DMS79 treated with DMSO at 0.1 percent for 48 hours (cell line): ENCODE results near the gene LUZP4.
"Not testable (repeated sequence)": the region's sequence is repeated elsewhere in the genome, so short reads cannot be mapped to it uniquely, and the experiment has no call there.

Experiments
- DNase-seq: peaks from one replicate; lab custom pipeline; 2025; lab: John Stamatoyannopoulos, UW

The LUZP4 gene, protein sequence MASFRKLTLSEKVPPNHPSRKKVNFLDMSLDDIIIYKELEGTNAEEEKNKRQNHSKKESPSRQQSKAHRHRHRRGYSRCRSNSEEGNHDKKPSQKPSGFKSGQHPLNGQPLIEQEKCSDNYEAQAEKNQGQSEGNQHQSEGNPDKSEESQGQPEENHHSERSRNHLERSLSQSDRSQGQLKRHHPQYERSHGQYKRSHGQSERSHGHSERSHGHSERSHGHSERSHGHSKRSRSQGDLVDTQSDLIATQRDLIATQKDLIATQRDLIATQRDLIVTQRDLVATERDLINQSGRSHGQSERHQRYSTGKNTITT

DNA sequence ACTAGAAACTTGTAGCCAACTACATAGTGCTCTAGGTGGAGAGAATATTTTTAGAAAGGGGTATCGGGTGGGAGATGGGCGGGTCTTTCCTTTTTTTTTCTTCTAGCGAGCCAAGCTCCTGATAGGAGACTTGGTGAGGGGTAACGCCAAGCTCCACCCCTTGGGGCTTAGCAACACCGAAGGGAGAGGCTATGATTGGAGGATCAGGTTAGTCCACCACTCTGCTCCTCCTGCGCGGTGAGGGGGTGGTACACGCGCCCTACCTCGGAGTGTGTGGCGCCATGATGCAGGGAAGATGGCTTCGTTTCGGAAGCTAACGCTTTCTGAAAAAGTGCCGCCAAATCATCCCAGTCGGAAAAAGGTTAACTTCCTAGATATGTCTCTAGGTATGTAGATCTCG, at the start of gene LUZP4:
Gene LUZP4, plus strand, starts transcription at position 251 of the 400 bp plus-strand sequence. Its CDS starts 45 bp downstream, at position 296.
- DNase-seq = no peak

DNA sequence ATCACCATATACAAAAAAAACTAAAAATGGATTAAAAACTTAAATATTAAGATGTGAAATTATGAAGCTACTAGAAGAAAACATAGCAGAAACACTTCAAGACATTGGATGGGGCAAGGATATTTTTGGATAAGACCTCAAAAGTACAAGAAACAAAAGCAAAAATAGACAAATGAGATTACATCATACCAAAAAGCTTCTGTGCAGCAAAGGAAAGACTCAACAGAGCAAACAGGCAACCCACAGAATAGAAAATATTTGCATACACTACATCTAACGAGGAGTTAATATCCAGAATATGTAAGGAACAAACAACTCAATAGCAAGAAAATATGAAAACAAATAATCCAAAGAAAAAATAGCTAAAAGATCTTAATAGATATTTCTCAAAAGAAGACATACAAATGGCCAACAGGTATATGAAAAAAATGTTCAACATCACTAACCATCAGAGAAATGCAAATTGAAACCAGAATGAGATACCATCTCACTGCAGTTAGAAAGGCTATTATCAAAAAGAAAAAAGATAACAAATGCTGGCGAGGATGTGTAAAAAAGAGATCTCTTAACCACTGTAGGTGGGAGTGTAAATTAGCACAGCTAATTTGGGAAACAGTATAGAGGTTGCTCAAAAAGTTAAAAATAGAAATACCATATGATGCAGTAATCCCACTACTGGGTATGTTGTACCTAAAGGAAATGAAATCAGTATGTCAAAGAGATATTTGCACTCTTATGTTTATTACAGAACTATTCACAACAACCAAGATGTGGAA, 37.9 kb upstream of the LUZP4 start:
- DNase-seq = no peak

DNA sequence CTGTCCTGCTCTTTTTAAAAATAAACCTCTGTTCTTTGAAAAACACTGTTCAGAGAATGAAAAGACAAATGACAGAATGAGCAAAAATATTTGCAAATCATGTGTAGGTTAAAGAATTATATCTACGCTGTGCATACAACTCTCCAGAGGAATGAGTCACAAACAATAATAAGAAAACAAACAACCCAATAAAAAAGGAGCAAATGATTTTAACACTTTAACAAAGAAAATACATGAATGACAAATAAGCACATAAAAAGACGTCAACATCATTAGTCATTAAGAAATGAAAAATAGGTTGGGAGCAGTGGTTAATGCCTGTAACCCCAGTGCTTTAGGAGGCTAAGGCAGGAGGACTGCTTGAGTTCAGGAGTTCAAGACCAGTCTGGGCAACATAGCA, 34.5 kb upstream of the LUZP4 start:
- no peak for DNase-seq

DNA sequence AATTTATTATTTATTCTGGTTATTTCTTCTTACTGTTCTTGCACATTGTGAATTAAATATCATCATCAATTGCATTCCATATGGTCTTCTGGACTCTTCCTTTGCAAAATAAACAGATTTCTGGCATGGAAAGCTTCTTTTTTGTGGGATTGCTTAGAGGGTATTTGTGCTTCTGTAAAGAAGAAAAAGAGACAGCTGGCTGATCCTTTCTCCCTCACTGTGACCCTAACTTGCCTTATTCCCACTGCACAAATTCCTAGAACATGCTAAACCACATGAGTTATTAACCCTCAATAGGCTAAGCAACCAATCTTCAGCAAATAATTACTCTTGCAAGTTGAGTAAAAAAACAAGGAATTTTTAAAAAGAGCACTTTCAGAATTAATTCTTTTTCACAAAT, 31.8 kb upstream of the LUZP4 start:
- DNase-seq = no peak

DNA sequence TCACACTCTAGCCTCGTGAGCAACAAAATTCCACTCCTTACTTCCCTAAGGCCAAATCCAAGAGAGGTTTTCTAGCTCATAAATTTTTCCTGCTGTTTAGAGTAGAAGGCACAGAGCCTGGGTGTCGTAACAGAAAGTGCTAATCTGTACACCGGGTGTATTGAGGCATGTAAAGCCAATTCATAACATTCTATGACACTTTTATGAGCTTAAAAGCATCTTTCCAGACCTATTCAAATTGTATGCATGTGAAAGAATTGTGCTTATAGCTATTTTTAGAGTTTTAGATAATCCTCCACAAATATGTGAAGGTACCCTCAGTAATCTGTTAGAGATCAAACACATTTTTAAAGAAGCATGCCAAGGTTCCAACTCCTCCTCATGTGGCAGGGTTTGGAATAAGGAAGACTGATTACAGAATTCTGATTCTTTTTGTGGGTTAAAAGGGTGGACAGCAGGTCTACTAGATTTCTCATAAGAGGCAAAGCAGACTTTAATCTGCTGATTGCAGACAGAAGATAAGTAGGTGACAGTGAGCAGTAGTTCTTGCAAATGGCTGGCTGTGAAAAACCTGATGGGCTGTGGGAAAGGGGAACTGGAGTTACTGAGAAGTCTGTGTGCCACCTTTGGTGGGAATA, 30.2 kb upstream of the LUZP4 start:
- DNase-seq = peak; percentile 11

DNA sequence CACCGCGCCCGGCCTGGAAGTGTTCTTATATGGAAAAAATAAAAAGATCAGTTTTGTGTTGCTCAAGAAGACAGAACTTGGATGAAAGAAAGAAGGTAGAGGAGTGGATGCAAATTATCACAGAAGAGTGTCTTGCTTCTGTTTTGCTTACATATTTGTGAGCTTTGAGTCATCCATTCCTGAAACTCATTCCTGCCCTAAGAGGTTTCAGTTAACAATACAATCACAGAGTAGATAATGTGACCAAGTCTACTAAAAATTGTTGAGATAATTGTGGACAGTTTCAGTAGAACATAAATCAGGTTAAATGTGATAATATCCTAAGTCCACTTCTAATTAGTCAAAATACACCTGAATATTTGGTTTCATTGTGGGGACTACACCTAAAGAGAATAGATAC, 29.2 kb upstream of the LUZP4 start:
- no peak for DNase-seq

DNA sequence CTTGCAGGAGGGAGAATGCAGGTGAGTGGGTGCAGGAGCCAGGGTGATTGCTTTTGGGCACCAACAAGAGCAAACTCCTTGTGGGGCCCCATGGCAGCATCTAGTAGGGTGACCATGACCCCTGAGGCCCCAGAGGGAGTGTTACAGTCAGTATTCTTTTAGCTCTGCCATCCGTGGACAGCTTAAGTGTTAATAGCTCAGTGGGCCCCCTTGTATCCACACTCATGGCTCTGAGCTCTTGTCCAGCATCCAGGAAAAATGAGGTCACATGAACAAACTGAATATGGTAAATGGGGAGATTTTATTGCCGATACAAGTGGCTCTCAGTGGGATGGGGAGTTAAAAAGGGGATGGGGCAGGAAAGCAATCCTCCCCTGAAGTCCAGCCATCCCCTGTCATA, 28.4 kb upstream of the LUZP4 start:
- no peak for DNase-seq

DNA sequence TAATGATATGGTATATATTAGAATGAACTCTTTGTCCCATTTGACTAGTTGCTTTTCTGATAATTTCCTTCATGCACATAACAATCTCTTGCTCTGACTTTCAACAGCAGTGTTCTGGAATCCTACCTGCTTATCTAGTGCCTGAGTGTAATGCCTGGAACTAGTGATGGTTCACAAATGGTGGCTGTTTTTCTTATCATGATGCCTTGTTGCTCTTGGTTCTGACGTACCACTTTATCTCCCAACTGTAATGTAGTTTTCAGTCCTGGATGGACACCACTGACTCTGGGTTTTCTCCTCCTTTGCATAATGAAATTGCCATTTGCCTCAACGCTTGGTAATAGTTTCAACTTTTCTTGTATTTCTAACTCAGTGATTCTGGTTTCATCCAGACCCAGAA, 25.5 kb upstream of the LUZP4 start:
- DNase-seq = no peak

DNA sequence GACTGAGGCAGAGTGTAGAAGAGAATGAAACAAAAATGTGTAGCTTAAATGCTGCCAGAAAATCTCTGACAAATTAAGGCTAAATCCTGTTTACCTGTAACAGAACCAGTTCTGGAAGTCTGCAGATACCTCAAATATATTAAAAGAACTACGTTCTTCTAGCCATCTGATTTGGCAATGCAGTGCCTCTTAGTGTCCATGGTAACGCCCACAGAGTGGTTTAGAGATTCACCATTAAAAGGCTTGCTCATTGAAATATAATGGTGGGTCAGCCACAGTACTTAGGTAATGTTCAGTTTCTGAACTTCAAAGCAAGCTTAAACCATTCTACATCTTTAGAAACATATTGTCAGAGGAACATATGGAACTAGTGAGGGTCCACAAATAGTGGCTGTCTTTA, 23.2 kb upstream of the LUZP4 start:
- peak; percentile 32 for DNase-seq

DNA sequence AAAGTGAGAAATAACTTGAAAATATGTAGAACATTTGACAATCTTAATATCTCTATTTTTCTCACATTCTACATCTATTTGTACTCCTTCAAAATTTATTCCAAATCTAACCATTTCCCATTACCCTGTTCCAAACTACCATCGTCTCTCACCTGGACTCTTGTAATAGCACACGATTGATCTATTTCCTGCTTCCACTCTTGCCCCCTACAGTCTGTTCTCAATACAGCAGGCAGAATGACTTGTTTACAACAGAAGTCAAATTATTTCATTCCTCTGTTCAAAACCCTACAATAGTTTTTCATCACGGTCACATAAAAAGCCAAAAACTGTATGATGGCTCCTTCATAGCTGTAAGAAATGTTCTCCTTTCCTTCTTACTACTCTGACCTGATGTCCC, 21.1 kb upstream of the LUZP4 start:
- no peak for DNase-seq

DNA sequence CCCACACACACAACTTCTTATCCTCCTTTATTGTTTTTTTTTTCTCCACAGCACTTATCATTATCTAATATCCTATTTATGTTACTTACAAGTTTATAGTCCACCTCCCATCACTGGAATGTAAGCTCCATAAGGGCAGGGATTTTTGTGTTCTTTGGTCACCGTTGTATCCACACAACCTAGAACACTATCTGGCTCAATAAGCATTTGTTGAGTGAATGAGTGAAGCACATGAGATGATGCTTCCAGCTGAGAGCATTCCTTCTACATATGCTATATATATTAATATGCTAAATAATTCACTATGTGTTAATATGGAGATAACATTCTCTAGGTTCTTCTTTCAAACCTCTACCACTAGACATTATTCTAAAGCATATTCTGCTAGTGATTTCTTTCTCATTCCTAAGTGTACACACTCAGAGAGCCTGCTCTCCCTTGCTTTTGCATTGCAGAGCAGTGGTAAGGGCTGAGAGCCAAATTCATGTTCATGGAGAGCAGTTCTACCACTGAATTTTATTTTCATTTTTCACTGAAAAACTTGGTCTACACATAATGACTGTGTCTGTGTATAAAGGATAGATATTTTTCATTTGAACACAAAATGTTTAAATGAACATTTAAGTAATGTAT, 20.3 kb upstream of the LUZP4 start:
- no peak for DNase-seq

DNA sequence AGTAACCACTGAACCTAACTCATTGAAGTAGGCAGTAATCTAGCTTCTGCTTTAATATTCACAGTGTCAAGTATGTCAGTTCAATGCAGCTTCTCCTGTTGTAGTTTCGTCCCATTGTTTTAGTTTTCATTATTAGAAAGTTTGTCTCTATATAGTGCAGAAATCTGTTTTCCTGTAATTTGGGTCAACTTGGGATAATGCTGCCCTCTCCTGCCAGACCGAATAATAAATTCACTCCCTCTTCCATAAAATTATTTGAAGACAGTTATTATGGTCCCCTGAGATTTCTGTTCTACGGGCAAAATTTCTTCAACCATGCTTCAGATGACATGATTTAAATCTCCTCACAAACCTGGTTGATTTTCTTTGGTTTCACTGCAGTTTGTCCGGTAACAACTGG, 4.6 kb upstream of the LUZP4 start:
- no peak for DNase-seq

DNA sequence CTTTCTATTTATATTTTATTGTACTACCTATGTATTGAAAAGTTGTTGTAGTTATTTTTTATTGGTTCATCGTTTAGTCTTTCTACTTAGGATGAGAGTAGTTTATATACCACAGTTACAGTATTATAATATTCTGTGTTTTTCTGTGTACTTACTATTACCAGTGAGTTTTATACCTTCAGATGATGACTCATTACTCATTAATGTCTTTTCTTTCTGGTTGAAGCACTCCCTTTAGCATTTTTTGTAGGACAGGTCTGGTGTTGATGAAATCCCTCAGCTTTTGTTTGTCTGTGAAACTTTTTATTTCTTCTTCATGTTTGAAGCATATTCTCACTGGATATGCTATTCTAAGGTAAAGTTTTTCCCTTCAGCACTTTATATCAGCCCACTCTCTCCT, 7.7 kb downstream of the LUZP4 start:
- DNase-seq = no peak

DNA sequence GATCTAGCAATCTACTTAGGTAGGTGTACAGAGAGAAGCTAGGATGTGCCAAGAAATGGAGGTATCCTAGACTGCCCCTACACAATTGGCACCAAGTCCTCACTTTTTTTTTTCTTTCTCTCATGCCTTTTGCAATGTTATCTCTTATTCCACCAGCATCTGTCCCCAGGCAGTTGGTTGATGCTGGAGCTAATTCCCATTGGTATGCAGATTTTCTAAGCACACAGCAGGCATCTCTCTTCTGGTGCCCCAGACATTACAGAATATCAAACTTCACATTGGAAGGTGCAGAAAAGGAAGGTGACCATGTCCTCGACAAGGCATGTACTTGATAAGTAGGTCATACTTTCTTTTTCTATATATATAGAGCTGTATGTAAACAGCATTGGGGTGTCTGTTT, 21.6 kb downstream of the LUZP4 start:
- DNase-seq = no peak

DNA sequence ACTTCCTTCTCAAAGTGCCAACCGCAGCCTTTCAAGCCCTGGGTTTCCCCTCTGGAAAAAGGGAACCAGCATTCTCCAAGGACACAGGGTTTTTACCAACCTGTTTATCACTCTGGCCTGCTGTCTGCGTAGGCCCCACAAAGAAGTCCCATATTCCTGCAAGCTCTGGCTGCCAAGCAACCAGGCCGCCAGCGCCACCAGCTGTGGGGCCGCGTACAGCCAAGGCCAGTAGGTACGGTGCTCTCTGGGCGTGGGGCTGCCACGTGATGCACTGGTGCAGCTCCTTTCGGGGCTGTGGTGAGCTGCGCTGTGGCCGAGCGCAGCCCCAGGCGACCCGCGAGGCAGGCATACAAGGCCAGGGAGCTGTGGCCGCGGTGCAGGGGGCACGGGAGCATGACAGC, 22.1 kb downstream of the LUZP4 start:
- no peak for DNase-seq

DNA sequence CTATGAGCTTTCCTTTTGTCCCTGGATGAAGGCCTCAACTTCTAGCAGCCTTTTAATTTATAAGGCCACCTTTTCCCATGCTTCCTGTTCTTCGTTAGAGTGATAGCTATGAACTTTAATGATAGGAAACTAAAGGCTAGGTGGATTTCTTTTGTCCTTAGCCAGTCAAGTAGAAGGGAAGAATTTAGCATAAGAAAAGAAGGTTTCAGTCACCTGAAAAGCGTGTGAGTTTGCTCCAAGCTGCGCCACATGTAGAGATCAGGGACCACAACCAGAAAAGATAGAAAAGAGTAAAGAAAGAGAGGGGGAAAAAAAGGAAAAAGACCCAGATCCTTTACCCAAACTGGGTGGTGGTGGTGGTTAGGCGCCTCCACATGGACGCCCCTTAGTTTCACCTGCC, 28.6 kb downstream of the LUZP4 start:
- DNase-seq = no peak

DNA sequence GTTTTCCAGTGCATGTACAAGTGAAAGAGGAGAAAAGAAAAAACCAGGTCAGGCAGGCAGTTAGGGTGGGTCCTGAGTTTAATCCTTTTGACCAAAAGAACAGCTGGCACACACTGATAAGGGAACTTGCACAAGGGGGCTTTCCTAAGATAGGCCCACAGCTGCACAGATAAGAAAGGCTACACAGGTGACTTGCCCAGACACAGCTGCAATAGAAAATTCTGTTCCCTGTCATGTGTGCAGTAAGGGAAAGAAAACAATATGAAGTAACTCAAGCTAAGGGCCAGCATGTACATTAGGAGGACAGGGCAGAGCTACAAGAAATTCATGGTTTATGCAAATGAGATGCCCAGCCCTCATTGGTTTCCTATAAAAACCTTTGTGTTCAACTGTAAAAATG, 32.9 kb downstream of the LUZP4 start:
- no peak for DNase-seq

DNA sequence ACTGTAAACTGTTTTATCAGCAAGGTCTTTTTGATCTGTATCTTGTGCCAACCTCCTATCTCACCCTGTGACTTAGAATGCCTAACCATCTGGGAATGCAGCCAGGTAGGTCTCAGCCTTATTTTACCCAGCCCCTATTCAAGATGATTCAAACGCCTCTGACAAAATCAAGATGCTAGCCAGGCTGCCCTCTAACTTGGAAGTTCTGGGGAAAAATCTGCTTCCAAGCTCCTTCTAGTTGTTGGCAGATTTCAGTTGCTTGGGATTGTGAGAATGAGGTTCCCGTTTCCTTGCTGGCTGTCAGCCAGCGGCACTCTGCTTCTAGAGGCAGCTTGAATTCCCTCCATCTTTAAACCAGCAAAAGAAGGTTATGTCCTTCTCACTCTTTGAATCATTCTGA, 34.7 kb downstream of the LUZP4 start:
- peak; percentile 29 for DNase-seq

DNA sequence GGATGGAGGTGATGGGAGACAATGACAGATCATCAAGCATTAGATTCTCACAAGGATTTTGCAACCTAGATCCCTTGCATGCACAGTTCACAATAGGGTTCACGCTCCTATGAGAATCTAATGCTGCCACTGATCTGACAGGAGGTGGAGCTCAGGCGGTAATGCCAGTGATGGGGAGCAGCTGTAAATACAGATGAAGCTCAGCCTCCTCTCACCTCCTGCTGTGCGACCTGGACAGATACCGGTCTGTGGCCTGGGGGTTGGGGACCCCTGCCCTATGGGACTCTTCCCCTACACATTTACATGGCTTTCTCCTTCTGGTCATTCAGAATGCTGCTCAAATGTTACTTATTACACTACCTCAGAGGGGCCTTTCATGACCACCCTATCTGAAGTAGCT, 39.8 kb downstream of the LUZP4 start:
- not testable (repeated sequence) for DNase-seq

DNA sequence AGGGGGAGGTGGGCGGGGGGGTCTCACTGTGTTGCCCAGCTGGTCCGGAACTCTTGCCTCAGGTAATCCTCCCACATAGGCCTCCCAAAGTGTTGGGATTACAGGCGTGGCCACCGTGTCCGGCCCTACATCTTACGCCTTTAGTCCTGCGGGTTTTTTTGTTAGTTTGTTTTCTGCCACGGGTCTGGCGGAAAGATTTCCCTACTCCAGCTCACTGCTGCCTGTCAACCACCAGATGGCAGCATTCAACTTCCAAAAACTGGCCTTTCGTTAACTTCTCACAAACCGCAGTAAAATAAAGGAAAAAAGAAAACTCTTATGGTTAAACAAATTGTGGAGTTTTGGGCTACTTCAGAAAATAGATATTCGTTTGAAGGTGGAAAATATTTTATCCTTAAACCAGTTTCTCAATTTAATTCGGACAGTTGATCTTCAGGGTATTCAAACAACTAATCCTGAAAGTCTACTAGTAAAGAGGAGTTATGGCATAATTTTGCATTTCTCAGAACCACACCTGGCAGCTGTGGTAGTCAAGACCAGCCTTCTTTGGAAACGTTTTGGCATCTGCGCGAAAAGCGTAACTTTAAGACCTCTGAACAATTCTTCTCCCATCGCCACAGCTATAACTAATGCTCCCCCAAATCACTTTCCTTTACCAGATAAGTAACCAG, 41.1 kb downstream of the LUZP4 start:
- peak; percentile 36 for DNase-seq

DNA sequence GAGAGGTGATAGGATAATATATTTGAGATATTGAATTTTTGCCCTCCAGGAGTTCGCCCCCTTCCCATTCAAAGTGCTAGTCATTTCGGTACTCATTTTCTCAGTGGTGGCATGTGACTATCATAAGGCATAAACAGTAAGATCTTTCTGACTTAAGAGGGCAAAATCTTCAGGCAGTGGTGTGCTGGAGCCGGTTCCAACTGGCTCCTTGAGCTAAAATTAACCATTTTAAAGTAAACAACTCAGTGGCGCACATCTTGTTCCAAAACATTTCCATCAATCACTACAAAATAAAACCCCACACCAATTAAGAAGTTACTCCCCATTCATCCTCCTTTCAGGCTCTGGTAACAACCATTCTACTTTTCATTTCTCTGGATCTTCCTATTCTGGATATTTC, 43.3 kb downstream of the LUZP4 start:
- no peak for DNase-seq

DNA sequence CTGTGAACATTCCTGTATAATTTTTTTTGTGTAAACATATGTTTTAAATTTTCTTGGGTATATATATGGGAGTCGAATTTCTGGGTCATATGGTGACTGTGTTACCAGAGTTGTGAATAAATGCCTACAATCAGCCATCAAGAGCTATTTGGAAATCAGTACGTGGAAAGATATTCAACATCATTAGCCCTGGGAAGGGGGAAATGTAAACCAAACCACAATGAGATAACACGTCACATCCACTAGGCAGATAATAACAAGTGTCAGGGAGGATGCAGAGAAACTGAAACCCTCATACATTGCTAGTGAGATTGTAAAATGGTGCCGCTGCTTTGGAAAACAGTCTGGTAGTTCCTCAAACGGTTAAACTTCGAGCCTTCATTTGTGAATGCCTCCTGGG, 43.9 kb downstream of the LUZP4 start:
- no peak for DNase-seq
